Lung (tissue), 12 donors: Measurements from ENCODE around the gene CNGB1. TPM values are rescaled to one million over a fixed set of nuclear protein-coding genes. Genes with fewer than 3 reads are reported as not detected.

ENCODE experiments used
- ATAC-seq: fragments of 200-7000 bp; cut with Tn5 transposase; one replicate; pipeline ENCODE4 v1.9.1; 2020; ENCODE audit warnings: moderate number of reproducible peaks; ENCODE audit not compliant: insufficient read depth, low FRiP score
- DNase-seq, 3 donors: peaks; one replicate each; pipeline ENCODE4 v3.0.0-alpha.2; 2013 to 2017
- H3K27ac ChIP-seq, 2 donors: one replicate each; pipeline ENCODE4 v1.5.1; 2013; ENCODE audit warnings: mild to moderate bottlenecking in 2 of 2, moderate library complexity in 2 of 2, control low read depth in 1 of 2, inconsistent platforms in 1 of 2, low read depth in 1 of 2, low read length in 1 of 2
- H3K27me3 ChIP-seq, 3 donors: one replicate each; pipeline ENCODE4 v1.5.1; 2013; ENCODE audit warnings: low read length in 2 of 3; ENCODE audit not compliant: control insufficient read depth in 3 of 3, insufficient read depth in 3 of 3
- H3K36me3 ChIP-seq, 4 donors: one replicate each; pipeline ENCODE4 v1.5.1; 2013; ENCODE audit warnings: low read length in 4 of 4, mild to moderate bottlenecking in 1 of 4, moderate library complexity in 1 of 4; ENCODE audit not compliant: control insufficient read depth in 4 of 4, insufficient read depth in 4 of 4
- H3K4me1 ChIP-seq, 5 donors: one replicate each; pipeline ENCODE4 v1.5.1; 2013; ENCODE audit warnings: low read length in 5 of 5, mild to moderate bottlenecking in 2 of 5, moderate library complexity in 1 of 5; ENCODE audit not compliant: control insufficient read depth in 5 of 5, insufficient read depth in 5 of 5
- H3K4me3 ChIP-seq: one replicate; pipeline ENCODE4 v1.5.1; 2013; ENCODE audit warnings: mild to moderate bottlenecking, control low read depth, moderate library complexity
- H3K9ac ChIP-seq, 2 donors: one replicate each; pipeline ENCODE4 v1.5.1; 2013; ENCODE audit warnings: low read length in 2 of 2, control low read depth in 1 of 2; ENCODE audit not compliant: insufficient read depth in 1 of 2
- H3K9me3 ChIP-seq, 4 donors: one replicate each; pipeline ENCODE4 v1.5.1; 2013; ENCODE audit warnings: low read length in 3 of 4, mild to moderate bottlenecking in 1 of 4, moderate library complexity in 1 of 4; ENCODE audit not compliant: control insufficient read depth in 4 of 4, insufficient read depth in 3 of 4
- CTCF ChIP-seq: IDR thresholded peaks from 2 replicates; pipeline ENCODE4 v1.5.1; 2012; ENCODE audit warnings: mild to moderate bottlenecking; ENCODE audit errors: control extremely low read depth, extremely low read depth
- WGBS, 2 donors: extraction: QIAGEN DNeasy Blood & Tissue Kit; methylation state at CpG; one replicate each; pipeline ENCODE4 v1.1.7; 2013; 5-methylcytosine and 5-hydroxymethylcytosine counted together
- polyA plus RNA-seq, 2 donors: library from polyadenylated mRNA; stranded (reverse); fragments of 200-250 nt; gene quantifications; one replicate each; pipeline ENCODE4 v1.2.1, GENCODE V29; 2013
- total RNA-seq, 2 donors: library from RNA; depleted of rRNA in 1 of 2; stranded (reverse); fragments of >200 nt in 1 of 2; gene quantifications; one replicate each; pipeline ENCODE4 v1.2.1, GENCODE V29; 2014 to 2021
- donor health status: control.
- donor health status: control.
- donor health status: Bipolar disorder and iron deficiency.
- donor health status: healthy.
- donor health status: DM: yes; HTN: yes; CAD: no.

Gene CNGB1
- total and polyA plus RNA-seq, 4 donors = 0.14 to 0.43 (median 0.19) TPM

- no peaks in the 10 kb centered on the region for H3K9me3 ChIP-seq
- 78 to 94% methylated on average over 9 of the region's 9 CpGs for WGBS, 2 donors
Observed at GRCh38 chr16:57962756-57963155, 8.2 kb downstream of the CNGB1 start.

GRCh38 chr16:57962046-57962445, 8.9 kb downstream of the CNGB1 start:
- no peak for ATAC-seq
- H3K4me3 ChIP-seq = no peak overlapping the region
- no peak for TF ChIP-seq CTCF
- 77 to 86% methylated on average over 5 of the region's 5 CpGs for WGBS, 2 donors
- DNase-seq = no peak
- peaks cover 0 to 5% (median 0%) of the 10 kb centered on the region in 5 donors for H3K4me1 ChIP-seq
- no peaks in the 10 kb centered on the region for H3K9me3 ChIP-seq
- H3K36me3 ChIP-seq = no peaks in the 10 kb centered on the region
- H3K27me3 ChIP-seq = no peaks in the 10 kb centered on the region
- no peak overlapping the region for H3K9ac ChIP-seq
- H3K27ac ChIP-seq = no peak overlapping the region

More at GRCh38 chr16:57962756-57963155, 8.2 kb downstream of the CNGB1 start:
- DNase-seq = no peak
- no peak for TF ChIP-seq CTCF
- H3K27ac ChIP-seq = no peak overlapping the region
- no peaks in the 10 kb centered on the region for H3K27me3 ChIP-seq
- no peaks in the 10 kb centered on the region for H3K36me3 ChIP-seq
- no peak for ATAC-seq
- H3K4me3 ChIP-seq = no peak overlapping the region
- H3K9ac ChIP-seq = no peak overlapping the region
- peaks cover 0 to under 1% (median 0%) of the 10 kb centered on the region in 5 donors for H3K4me1 ChIP-seq

GRCh38 chr16:57961538-57961937, 9.4 kb downstream of the CNGB1 start:
- Histone ChIP-seq H3K9me3 (no peaks in the 10 kb centered on the region), H3K27ac (no peak overlapping the region), H3K4me3 (no peak overlapping the region), H3K27me3 (no peaks in the 10 kb centered on the region), H3K9ac (no peak overlapping the region), H3K4me1 (peaks cover 0 to 5% (median 0%) of the 10 kb centered on the region in 5 donors), H3K36me3 (no peaks in the 10 kb centered on the region)
- 65 to 74% methylated on average over 2 of the region's 2 CpGs for WGBS, 2 donors
- ATAC-seq (no peak), DNase-seq (no peak)
- TF ChIP-seq CTCF = no peak

- DNase-seq = no peak
- no peak for ATAC-seq
- Histone ChIP-seq H3K4me3 (no peak overlapping the region), H3K27ac (no peak overlapping the region), H3K27me3 (no peaks in the 10 kb centered on the region), H3K36me3 (no peaks in the 10 kb centered on the region), H3K9ac (no peak overlapping the region), H3K4me1 (peaks cover 0 to 5% (median 0%) of the 10 kb centered on the region in 5 donors), H3K9me3 (no peaks in the 10 kb centered on the region)
- WGBS, 2 donors = 93 to 94% methylated on average over 7 of the region's 7 CpGs
- no peak for TF ChIP-seq CTCF
Observed at GRCh38 chr16:57960826-57961472, 10.0 kb downstream of the CNGB1 start.
